ENCODE results near the gene ODAD3.
"Not testable (repeated sequence)": the region's sequence is repeated elsewhere in the genome, so short reads cannot be mapped to it uniquely, and the experiment has no call there.

Gene ODAD3

DNA sequence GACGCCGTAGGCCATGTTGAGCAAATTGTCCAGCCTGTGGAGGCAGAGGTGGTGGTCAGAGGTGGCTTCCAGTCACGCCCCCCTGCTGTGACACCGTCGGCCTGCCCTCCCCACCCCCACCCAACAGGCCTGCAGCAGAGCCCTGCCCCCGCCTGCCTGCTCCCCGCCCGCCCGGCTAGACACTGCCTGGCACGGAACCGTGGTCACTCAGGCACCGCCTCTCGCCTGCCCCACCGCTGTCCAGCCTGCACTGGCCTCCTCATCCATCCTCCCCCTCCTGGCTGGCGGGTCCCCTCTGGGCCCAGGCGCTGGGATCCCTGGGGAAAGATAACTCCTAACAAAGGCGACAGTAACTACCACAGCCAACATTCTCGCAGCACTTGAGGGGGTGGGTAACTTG lies 22.2 kb upstream of the ODAD3 start:
- TF ChIP-seq, protein P1, sequence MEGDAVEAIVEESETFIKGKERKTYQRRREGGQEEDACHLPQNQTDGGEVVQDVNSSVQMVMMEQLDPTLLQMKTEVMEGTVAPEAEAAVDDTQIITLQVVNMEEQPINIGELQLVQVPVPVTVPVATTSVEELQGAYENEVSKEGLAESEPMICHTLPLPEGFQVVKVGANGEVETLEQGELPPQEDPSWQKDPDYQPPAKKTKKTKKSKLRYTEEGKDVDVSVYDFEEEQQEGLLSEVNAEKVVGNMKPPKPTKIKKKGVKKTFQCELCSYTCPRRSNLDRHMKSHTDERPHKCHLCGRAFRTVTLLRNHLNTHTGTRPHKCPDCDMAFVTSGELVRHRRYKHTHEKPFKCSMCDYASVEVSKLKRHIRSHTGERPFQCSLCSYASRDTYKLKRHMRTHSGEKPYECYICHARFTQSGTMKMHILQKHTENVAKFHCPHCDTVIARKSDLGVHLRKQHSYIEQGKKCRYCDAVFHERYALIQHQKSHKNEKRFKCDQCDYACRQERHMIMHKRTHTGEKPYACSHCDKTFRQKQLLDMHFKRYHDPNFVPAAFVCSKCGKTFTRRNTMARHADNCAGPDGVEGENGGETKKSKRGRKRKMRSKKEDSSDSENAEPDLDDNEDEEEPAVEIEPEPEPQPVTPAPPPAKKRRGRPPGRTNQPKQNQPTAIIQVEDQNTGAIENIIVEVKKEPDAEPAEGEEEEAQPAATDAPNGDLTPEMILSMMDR (conservative IDR thresholded peaks at IDR 0.05) = no peak
- no peak for TF ChIP-seq ZFX (IDR thresholded peaks at IDR 0.05)
- no peak overlapping the region for H3K27ac ChIP-seq

DNA sequence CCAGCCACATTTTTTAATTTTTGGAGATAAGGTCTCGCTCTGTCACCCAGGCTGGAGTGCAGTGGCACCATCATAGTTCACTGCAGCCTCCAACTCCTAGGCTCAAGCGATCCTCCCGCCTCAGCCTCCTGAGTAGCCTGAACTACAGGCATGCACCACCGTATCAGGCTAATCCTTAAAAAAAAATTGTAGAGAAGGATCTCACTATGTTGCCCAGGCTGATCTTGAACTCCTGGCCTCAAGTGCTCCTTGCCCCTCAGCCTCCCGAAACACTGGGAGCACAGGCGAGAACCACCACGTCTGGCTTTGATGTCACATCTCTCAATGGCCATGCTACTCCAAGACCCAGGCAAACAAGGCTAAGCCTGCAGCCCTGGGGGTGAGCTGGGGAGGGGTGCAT lies 21.7 kb upstream of the ODAD3 start:
- no peak overlapping the region for H3K27ac ChIP-seq
- TF ChIP-seq, protein P1 (conservative IDR thresholded peaks at IDR 0.05) = no peak
- TF ChIP-seq ZFX (IDR thresholded peaks at IDR 0.05) = no peak

DNA sequence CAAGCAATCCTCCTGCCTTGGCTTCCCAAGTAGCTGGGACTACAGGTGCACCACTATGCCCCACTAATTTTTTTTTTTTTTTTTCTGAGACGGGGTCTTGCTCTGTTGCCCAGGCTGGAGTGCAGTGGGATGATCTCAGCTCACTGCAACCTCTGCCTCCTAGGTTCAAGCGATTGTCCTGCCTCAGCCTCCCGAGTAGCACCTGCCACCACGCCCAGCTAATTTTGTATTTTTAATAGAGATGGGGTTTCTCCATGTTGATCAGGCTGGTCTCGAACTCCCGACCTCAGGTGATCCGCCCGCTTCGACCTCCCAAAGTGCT lies 20.3 kb upstream of the ODAD3 start:
- H3K27ac ChIP-seq = not testable (repeated sequence)

DNA sequence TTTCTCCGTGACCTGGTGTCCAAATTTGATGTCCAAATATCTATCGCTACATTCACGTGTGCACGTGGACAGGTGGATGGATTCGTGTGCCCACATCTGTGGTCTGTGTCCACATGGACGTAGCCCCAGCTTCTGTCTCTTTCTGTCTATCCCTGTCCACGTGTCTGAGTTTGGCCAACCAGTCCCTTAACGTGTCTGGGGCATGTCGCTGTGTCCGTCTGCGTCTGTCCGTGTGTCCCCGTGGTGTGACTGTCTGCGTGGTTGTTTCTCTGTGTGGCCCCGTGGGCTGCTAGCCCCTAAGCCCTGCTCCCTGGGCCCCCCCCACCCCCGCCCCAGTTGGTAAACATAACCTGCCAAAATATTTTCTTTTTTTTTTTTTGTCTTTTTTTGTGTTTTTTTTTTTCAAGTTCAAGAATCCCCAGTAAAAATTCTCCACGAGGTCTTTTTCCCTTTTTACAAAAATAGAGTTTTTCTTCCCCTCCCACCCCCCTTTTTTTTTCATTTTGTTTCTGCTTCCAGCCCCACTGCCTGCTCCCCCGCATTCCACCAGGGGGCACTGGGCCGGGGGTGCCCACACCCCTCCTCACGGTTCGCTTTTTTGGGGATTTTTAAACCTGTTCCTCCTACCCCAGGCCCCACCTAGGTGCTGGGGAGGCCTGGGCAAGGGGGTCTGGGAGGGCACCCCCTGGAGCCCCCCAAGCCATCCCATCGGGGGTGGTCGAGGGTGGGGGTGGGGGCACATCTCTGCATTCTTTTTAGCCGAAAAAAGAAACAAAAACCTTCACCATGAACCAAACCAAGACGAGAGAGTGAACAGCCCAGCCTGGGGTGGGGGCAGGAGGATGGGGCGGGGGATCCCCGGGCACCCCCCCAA lies 18.8 kb upstream of the ODAD3 start:
- TF ChIP-seq, protein P1 (conservative IDR thresholded peaks at IDR 0.05) = no peak; the same call in 1 of the 2 replicates
- TF ChIP-seq ZFX (IDR thresholded peaks at IDR 0.05) = no peak
- no peak overlapping the region for H3K27ac ChIP-seq

DNA sequence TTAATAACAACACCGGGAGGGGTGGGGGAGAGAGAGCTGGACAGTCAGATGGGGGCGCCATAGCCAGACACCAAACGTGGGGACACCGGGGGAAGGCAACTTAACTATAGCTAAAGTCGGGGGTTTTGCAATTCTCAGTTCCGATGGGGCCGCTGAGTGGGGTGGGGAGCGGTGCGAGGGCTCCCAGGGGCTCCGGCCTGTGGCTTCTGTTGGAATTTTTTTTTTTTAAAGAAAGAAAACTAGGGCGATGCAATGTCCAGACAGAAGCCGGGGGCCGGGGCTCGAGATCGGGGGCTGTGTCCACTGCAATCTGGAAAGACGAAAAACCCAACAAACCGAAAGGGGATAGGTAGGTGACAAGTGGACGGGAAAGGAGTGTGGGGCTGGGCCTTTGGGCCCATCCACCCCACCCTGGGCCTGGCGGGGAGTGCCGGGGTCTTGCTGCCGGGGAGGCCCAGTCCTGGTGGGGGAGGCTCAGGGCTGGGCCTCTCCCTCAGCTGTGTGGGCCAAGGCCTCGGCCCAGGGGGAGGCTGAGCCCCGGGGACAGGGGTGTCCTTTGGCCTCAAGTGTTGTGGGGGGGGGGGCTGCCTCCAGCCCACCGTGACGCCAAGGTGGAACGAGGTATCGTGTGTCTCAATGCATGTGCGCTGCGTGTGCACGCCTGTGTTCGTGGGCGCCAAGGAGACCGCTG lies 17.8 kb upstream of the ODAD3 start:
- no peak for TF ChIP-seq ZFX (IDR thresholded peaks at IDR 0.05)
- TF ChIP-seq, protein P1 (conservative IDR thresholded peaks at IDR 0.05) = no peak; the same call in 1 of the 2 replicates
- no peak overlapping the region for H3K27ac ChIP-seq

DNA sequence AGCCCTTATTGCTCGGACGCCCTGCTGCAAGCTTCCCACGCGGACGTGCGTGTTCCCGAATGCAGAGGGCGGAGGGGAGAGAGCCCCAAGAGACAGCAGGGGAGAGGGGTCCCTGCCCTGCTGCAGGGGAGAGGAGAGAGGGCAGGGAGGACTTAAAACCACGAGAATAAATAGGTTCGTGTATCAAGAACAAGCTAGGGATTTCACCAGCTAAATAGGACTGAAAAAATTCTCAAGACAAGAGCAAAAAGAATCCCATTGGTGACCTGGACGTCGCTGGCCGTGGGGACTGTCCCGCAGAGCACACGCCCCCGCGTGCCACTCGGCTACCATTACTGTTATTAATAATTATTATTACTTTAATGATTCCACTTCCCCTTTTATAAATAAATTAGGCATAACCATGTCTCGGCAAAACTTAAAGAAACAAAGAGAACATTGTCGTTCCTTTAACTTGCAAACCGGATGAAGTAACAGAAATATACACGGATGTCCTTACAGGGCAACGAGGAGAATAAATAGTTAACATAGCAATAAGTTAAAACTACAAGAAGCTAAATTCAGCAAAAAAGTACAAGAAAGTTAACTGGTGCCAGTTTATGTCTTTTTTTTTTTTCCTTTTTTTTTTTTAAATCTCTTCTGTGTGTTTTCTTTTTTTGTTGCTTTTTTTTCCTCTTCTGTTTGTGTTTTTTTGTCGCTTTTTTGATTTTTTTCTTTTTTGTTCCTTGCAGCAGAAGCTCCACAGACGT lies 17.1 kb upstream of the ODAD3 start:
- TF ChIP-seq ZFX (IDR thresholded peaks at IDR 0.05) = no peak
- TF ChIP-seq, protein P1 (conservative IDR thresholded peaks at IDR 0.05) = no peak
- H3K27ac ChIP-seq = no peak overlapping the region

DNA sequence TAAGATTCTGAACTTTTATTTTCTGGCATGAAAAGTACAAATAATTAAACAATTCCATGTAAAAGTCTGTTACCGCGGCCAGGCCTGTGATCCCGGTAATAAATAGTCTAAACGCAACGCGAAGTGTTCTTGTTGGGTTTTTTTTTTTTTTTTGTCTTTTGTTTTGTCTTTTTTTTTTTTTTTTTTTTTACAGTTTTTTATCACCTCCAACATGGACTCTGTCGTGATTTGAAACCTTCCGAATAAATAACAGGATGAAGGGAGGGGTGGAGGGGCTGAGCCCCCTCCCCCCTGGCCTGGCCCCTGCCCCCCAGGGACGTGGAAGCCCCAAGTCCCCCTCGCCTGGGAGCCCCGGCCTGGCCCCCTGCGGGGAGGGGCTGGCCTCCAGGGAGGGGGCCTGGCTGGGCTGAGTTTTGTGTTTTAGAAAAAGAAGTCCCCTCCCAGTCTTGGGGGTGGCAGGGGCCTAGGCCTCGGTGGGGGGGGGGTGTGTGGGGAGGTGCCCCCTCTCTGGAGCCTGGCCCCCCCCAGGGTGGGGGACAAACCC lies 16.5 kb upstream of the ODAD3 start:
- H3K27ac ChIP-seq = no peak overlapping the region

More for the DNA sequence above, 16.5 kb upstream of the ODAD3 start:
- TF ChIP-seq, protein P1 (conservative IDR thresholded peaks at IDR 0.05) = no peak
- TF ChIP-seq ZFX (IDR thresholded peaks at IDR 0.05) = no peak

All from C4-2B (cell line).